GM19240 (cell line): ENCODE measurements around the gene UBE2H.
"Not testable (repeated sequence)": the region's sequence is repeated elsewhere in the genome, so short reads cannot be mapped to it uniquely, and the experiment has no call there.

Source experiments
- DNase-seq: peaks from one replicate; pipeline ENCODE4 v3.0.0; 2011; ENCODE audit warnings: low spot score; ENCODE audit not compliant: insufficient read length

Gene UBE2H

DNA sequence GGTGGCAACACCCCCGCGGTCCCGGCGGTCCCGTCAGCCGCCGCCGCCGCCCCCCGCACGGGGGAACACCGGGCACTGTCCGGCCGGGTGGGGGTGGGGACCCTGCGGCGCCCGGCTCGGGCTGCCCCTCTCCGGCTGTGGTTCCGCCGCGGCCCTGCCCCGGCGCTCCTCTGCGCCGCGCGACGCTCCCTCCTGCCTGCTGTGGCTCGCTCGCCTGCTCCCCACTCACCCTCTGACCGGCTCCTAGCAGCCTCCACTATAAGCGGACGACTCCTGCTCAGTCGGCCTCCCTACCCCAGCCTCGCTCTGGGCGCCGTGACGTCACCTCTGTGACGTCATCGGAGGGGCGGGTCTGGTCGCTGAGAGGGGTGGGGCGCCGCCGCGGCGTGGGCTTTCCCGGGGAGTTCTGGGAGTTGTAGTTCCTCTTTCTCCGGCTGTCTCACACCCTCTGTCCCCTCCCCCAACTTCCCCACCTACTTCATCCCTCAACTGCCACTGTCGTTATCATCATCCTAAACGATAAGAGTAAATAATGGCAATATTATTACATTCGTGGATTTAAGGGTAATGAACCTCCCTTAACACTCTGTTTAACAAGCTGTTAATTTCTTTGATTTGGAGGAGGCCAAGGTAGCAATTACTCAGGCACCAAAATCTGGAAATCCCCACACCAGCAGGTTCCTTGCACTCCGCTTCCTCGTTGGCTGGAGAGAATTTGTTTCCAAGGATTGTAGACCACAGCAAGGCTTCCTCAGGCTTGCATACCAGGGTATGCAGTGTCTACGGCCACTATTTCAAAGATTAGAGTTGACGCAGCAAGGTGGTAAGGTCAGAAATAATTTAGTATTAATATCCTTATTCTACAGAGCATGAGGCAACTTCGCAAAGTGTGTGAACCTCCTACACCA, at the start of gene UBE2H:
TSS of gene UBE2H (minus strand) at position 308 of the 908 bp plus-strand sequence. CDS start 405 bp downstream, outside the sequence.
- peak; percentile 75 for DNase-seq

DNA sequence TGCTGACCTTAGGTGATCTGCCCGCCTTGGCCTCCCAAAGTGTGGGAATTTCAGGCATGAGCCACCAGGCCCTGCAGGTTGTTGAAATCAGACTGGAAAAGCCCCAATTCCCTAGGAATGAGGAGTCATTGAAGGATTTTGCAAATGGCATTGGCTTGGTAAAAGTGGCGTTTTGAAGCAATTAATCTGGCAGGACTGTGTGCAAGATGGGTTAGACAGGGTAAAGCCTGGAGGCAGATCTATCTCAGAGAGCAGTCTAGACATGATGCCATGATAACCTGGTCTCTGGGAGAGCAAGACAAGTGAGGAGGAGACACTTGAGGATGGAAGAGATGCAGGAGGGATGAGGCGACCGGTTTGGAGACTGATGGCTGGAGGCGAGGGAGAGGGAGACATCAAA, 45.7 kb upstream of the UBE2H start:
- no peak for DNase-seq

DNA sequence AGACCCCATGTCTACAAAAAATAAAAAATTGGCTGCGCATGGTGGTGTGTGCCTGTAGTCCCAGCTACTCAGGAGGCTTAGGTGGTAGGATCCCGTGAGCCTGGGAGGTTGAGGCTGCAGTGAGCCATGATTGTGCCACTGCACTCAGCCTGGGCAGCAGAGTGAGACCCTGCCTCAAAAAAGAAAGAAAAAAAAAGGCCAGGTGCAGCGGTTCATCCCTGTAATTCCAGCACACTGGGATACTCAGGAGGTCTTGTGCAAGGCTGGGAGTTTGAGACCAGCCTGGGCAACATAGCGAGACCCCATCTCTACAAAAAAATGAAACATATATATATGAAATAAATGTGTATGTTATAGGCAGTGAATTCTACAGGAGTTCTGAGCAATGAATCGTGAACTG, 44.5 kb upstream of the UBE2H start:
- no peak for DNase-seq

DNA sequence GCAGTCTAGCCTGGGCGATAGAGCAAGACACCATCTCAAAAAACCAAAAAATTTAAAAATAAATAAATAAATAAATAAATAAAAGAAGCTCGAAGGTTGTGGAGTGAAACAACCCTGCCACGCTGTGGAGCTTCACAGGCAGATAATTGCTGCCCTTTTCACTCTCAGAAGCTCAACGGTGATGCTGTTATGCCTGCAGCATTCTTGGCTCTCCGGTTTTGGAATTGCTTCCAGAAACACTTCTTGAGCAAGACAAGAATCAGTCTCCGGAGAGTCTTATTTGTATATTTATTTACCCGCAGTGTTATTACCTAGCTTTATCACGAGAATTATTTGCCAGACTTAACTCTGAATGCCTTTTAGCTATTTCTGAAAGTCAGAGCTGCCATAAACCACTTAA, 40.5 kb upstream of the UBE2H start:
- no peak for DNase-seq

DNA sequence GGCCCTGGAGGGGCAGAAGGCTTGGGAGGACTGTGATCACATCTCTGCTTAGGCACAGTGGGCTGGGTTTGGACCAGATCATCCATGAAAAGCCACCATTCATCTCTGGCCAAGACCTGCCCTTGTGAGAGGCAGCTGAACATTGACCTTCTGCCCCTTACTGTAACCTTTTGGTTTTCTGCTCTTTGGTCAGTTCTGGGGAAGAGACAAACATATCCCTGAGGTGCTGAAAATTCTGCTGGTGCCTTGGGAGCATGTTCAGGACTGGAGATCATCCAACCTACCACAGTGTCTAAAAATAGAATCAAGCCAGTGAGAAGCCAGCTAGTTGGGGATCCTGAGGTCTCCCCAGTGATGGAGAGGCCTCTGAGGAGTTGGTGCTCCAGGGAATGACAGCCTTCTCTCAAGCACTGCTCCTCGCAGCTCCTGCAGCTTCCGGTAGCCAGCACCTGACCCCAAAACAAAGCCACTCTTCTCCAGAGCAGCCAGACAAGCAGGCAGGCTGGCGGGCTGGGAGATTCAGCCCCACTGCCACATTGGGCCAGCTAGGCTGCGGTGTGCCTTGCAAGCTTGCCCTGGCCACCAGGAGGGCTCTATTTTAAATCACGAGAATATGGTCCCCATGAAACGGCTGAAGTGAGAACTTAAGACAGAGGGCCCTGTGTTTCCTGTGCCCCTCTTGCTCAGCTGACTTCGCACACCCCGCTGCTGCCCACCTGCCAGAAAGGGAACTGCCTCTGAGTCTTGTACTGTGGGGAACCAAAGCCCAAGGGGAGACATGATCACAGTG, 37.8 kb upstream of the UBE2H start:
- DNase-seq, result no peak

DNA sequence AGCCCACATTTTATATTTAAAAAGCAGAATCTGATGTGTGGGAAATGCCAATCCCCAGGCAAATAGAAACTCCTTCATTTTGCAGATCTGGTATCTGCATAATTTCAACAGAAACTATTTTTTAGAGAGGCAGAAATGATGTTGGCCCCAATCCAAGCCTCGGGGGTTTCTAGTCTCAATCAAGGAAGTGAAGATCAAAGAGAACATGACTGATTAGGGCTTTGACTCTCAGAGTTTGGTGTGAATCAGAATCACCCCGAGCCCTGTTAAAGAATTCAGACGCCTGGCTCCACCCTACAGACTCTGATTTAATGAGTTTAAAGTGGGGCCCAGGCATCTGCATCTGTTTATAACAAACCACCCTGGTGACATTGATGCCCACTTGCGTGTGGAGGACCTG, 36.7 kb upstream of the UBE2H start:
- DNase-seq, result no peak

DNA sequence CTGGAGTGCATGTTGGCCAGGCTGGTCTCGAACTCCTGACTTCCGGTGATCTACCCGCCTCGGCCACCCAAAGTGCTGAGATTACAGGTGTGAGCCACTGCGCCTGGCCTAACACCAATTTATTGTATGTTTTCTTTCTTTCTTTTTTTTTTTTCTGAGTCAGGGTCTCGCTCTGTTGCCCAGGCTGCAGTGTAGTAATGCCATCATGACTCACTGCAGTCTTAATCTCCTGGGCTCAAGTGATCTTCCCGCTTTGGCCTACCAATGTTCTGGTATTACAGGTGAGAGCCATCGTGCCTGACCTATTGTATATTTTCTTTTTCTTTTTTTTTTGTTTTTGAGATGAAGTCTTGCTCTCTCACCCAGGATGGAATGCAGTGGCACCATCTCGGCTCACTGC, 33.8 kb upstream of the UBE2H start:
- no peak for DNase-seq

DNA sequence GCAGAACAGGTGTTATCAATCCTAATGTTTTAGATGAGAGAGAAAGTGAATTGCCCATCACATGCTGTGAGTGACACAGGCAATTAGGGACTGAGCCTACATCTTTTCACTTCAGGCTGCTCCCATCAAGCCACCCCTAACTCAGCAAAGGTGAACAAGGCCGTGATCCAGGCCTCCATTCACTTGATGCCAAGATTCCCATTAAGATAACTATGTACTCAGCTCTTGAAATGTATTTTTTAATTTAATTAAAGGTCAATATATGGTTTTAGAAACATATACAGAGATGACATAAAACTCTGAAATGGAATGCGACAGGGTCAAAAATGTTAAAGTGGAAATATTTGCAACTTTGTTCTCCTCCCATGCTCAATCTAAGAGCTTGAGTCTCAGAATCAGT, 27.9 kb upstream of the UBE2H start:
- DNase-seq, result no peak

DNA sequence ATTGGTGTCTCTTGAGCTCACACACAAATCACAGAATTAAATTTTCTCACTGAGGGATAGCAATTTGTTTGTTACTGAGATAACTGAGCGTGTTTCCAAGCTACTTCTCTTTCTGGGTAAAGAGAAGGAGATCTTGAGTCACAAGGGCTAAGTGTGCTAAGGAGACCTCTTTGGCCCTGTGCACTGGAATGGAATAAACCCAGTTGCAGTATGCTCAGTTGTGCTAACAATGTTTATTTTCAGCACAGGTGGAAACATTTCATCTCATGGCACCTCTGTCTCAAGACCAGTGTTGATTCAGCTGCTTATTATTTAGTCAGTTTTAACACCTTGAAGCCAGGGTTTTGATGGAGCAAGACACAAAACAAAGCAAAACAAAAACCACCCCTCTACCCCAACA, 22.5 kb upstream of the UBE2H start:
- no peak for DNase-seq

DNA sequence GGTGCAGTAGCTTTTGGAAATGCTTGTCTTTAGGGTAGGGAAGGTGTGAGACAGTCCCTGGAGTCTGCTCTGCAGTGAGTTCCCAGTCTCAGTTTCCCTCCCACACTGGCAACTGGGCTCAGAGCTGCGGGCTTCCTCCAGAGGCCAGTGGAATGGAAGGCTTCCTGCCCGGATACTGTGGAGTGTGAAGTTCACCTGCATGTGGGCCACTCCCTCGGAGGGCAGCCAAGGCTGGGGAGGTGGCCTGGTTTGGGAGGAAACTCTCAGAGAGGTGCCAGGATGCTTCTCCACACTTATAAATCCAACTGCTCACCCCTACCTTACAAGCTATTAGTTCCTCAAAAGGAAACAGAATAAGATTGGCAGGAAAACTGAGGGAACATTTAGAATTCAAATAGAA, 18.1 kb upstream of the UBE2H start:
- no peak for DNase-seq

DNA sequence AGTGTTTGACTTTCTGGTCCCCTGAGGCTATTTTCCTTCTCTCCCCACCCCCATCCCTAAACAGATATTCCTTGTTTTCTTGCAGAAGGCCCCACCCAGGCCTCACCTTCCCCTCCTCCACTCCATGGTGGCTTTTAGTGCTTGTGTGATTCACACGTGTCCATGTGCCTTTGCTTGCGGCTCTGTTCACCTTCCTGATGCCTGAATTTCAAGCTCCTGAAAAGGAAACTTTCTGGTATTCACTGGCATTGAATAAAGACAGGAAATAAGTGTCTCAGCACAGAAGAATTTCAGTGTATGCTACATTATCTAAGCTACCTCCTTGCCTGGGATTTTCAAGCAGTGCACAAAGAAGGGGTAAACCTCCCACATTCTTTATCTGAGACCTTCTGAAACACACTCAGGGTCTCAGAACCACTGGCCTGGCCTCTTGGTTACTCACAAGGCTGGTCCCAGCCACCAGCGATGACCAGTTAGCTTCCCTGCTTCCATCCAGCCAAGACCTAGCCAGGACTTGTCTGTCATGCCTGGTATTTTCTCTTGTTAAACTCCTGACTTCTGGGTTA, 17.2 kb upstream of the UBE2H start:
- DNase-seq, result no peak

DNA sequence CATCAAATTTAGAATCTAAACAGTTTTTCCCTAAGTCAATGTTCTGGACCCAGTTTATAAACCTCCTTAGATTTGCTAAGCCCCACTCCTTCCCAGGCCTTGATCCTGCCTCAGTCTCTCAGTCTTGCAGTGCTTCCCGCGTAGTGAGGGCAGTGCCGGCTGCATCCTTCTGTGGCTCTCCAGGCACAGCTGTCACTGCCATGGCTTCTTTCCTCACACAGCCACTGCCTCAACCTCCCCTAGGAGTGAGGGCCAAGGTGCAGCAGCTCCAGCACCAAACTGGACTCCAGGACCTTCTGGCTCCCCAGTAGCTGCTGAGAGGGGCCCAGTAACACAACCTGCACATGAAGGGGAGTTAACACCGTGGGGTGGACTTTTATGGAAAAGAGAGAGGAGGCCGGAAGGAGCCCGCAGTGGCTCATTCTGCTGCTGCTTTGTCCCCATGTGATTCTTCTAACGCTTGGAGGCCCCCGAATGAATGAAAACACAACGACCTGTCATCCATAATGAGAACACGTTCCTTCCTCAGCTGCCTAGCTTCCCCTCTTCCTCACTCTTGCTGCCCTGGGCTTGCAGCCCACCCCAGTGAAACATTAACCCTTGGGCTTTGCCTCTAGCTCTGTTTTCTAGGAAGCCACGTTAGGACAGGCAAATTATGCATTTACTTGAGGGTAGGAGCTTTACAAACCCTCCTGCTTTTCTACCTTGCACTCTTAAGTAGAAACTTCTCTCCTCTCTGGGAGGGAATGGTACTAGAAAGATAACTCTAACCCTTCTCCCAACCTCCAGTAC, 16.0 kb upstream of the UBE2H start:
- DNase-seq, result no peak

DNA sequence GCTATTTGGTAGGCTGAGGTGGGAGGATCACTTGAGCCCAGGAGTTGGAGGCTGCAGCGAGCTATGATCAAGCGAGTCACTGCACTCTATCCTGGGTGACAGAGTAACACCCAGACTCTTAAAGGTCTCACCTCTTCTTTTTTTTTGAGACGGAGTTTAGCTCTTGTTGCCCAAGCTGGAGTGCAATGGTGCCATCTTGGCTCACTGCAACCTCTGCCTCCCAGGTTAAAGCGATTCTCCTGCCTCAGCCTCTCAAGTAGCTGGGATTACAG, 7.4 kb upstream of the UBE2H start:
- DNase-seq, result not testable (repeated sequence)

DNA sequence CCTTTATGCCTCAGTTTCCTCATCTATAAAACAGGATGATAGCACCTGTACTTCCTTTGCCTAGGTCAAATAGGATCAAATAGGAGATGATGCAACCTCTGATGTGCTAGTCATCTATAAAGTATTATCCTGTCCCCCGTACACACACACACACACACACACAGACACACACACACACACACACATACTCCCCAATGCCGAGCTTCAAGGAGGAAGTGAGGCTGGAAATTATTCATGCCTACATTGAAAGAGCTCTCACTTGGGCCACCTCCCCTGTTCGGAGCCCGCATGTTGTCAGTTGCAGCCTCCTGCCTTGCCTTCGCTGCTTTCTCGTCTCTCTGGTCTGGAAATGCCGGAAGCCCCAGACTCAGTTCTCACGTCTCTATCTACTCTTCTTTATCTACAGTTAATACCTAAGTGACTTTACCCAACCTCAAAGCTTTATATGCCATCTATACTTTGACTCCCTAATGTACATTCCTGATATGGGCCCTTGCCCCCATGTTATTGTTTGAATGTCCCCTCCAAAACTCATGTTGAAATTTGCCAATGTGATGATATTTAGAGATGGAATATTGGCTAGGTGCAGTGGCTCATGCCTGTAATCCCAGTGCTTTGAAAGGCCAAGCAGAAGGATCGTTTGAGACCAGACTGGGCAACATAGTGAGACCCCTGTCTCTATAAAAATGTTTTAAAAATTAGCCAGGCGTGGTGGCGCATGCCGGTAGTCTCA, 6.9 kb upstream of the UBE2H start:
- DNase-seq, result no peak

DNA sequence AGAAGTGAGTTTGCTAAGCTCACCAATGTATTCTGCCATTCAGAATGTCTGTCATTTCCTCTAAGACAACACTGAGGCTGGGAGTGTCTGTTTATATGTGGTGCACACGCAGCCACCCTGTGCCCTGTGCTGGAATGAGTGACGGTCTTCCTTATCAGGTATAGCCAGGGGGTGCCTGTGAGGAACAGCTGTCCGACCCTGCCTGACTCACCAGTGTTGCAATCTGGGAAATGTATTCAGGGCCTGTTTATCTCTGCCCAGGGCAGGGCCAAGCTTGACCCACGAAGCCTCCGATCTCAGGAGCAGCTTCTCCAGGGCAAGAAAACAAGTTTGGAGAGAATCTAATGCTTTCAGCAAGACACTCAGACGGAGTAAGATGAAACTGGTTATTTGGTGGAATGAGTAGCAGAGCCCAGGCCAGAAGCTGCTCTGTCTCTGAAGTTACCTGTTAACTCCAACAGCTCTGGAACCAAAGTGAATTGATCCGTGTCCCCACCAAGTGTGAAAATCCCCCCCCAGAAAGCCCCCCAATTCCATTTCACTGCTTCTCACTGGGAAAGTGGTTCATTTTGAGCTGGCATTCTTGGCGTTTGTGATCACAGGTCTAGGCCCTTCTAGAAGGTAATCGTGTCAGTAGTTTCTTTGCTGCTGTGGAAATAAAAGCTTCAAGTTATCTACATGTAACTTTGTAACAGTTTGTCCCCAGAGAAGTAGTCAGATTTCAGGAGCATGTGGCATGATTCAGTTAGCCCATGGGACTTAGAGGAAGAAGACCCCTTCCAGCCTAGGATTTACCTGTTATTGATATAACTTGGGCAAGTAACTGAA, 6.1 kb upstream of the UBE2H start:
- DNase-seq, result no peak

DNA sequence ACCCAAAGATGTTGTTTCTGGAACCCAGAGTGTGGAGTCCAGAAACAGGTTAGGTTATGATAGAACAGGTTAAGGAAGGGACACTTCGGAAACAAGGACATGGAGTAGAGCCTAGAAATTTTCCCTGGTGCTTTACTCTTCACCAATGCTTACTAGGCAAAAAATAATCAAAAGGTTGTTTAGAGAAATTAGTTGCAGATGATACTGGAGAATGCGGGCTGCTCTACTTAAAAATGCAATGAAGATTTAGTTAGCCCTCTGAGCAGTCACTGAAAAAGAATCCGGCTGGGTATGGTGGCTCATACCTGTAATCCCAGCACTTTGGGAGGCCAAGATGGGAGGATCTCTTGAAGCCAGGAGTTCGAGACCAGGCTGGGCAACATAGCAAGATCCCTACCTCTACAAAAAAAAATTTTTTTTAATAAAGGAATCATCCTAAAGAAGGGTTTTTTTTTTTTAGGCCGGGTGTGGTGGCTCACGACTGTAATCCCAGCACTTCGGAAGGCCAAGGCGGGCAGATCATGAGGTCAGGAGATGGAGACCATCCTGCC, 3.3 kb upstream of the UBE2H start:
- DNase-seq, result no peak

DNA sequence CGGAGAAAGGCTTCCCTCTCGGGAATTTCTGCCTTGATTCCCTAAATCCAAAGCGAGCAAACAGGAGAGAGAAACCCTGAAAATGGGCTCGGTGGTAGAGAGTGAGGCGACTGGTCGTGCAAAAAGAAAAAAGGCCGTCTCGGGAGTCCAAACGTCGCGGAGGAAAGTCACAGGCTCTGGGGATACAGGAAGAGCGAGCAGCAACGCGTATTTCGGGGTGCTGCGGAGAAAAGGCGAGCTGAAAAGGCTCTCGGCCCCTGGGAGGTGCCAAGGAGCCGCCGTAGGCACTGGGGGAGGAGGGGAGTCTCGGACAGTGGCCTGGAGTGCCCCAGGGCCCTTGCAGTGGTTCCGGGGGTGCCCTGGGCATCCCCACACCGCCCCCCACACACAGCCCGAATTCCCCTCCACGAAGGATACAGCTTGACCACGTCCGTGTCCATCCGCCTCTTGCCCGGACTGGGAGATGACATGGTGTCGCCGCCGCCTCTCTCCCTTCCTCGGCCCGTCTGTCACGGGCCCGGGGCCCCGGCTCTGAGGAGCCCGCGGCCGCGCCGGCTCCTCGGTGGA, 591 bp downstream of the UBE2H start:
- DNase-seq, result no peak

DNA sequence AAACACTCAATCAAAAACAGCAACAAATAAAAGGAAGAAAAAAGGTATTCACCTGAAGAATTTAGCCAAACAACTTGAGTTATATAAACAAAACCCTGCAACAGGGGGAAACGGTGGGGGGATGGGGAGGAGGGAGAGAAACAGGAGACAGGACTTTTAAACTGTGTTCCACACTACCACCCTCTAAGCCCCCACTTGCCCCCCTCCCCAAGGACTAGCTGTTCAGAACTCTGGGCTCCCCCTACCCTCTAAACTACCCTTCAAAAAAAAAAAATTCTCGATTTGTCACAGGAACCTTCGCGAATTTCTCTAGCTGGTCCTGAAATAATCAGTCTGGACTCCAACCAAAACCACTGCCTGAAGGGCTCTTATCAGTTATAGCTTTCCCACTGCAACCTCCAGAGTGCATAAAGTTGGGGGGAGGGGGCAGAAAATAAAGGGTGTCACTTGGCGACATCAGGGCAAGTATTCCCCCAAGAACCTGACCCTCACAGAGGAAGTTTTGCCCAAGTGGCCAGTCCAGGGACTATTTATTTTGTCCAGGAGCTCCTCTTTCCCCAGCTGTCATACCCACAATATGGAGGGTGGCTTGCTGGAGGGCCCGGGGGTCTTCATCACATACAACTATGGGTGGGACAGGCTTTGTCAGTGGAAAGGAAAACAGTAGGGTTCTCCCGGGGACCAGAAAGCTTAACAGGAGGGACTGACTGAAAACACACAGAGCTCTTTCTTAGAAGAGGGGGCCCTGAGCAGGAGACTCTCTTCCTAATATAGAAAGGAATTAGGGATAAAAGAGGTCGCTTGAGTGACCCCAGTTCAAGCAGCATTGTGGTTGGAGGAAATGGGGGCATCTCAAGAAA, 1.3 kb downstream of the UBE2H start:
- no peak for DNase-seq

DNA sequence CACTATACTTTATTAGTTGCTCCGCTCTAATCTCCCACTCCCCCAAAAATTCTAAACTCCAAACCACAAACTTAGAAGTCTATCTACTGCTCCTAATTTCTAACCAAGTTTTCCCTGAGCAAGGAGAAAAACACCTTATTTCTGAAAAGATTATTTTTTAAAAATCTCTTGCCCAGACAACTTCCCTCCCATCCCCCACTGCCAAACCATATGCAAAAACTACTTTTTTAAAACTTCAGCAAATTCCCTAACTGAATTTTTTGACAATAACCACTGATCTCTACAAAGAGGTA, 1.9 kb downstream of the UBE2H start:
- DNase-seq, result no peak
